HUES64 (cell line): ENCODE results near the gene RXFP1.

ENCODE experiments used
- H3K27ac ChIP-seq: 2 replicates; pipeline ENCODE4 v1.7.0; 2013; ENCODE audit warnings: low read depth, low read length, inconsistent platforms
- H3K27me3 ChIP-seq: 2 replicates; pipeline ENCODE4 v1.6.1; 2013; ENCODE audit warnings: mild to moderate bottlenecking, low read length; ENCODE audit not compliant: insufficient read depth
- H3K36me3 ChIP-seq: 2 replicates; pipeline ENCODE4 v1.6.1; 2013; ENCODE audit warnings: mild to moderate bottlenecking, low read length; ENCODE audit not compliant: insufficient read depth
- H3K4me1 ChIP-seq: 2 replicates; pipeline ENCODE4 v1.6.1; 2013; ENCODE audit warnings: mild to moderate bottlenecking, low read length, moderate library complexity; ENCODE audit not compliant: insufficient read depth
- H3K4me3 ChIP-seq: 2 replicates; pipeline ENCODE4 v1.5.1; 2013; ENCODE audit warnings: mild to moderate bottlenecking, low read length, moderate library complexity
- H3K9ac ChIP-seq: 2 replicates; pipeline ENCODE4 v1.6.1; 2013; ENCODE audit warnings: mild to moderate bottlenecking, low read depth, low read length
- H3K9me3 ChIP-seq: 2 replicates; pipeline ENCODE4 v1.6.1; 2013; ENCODE audit warnings: low read depth, low read length; ENCODE audit not compliant: insufficient read depth
- WGBS: fragments of 150-250, 120-280 bp; methylation state at CpG from one replicate; pipeline ENCODE4 v1.1.7; 2013; ENCODE audit warnings: missing lambda C conversion rate; 5-methylcytosine and 5-hydroxymethylcytosine counted together

The RXFP1 gene

DNA sequence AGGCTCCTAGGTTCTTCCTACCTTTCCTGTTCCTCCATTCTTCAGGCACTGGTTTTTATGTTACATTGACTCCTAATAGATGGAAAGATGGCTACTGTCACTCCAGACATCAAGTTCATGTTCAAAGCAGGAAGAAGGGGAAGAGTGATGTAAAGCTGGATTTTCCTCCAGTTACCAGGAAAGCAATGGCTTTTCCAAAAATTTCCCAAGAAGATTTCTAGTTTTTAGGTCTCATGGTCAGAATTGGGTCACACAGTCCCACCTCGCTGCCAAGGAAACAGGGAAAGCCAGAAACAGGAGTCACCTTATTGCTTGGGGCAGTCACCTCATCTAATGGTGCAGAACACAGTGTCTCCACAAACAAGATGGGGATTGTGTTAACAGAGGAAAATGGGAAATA is 21.5 kb downstream of the RXFP1 start:
- no peaks in the 10 kb centered on the region; the same call in 1 of the 2 replicates for H3K4me1 ChIP-seq
- no peak overlapping the region for H3K9ac ChIP-seq
- WGBS = 96% methylated on average over 1 of the region's 1 CpG
- H3K27ac ChIP-seq = no peak overlapping the region
- no peaks in the 10 kb centered on the region for H3K9me3 ChIP-seq
- H3K4me3 ChIP-seq = no peak overlapping the region
- H3K36me3 ChIP-seq = no peaks in the 10 kb centered on the region
- no peaks in the 10 kb centered on the region for H3K27me3 ChIP-seq

DNA sequence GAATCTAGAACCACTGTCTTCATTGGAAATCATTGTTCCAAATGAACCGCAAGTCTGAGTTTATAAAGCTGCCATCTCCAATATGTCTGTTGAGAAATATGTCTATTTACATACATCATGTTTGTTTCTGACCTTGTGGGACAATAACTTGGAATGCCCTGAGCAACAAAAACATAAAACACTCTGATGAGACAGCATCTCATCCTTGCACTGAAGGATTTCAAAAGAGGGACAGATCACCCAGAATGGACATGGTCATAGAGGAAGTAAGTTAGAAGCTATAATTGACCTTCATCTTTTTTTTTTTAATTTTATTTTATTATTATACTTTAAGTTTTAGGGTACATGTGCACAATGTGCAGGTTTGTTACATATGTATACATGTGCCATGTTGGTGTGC is 22.5 kb downstream of the RXFP1 start:
- no peak overlapping the region for H3K9ac ChIP-seq
- no peaks in the 10 kb centered on the region for H3K27me3 ChIP-seq
- no peaks in the 10 kb centered on the region; the same call in 1 of the 2 replicates for H3K4me1 ChIP-seq
- H3K36me3 ChIP-seq = no peaks in the 10 kb centered on the region
- no peak overlapping the region for H3K27ac ChIP-seq
- H3K4me3 ChIP-seq = no peak overlapping the region
- H3K9me3 ChIP-seq = no peaks in the 10 kb centered on the region
- WGBS = 88% methylated on average over 1 of the region's 1 CpG

DNA sequence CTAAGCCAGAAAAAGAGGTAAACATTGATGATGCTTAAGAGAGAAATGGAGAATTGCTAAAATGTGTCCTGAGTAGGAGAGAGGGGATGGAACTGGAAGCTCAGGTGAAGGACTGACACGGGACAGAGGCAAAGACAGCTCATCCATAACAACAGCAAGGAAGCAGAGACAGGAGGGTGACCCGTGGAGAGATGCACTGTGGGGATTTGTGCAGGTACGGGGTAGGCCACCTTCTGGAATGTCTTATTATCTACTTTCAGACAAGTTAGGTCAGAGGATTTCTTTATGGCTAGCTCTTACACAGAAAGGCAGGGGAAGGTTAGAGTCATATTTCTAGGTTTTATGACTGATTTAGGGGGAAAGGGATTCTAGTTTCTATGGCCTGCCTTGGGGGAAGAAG is 31.7 kb downstream of the RXFP1 start:
- H3K36me3 ChIP-seq = no peaks in the 10 kb centered on the region
- peaks cover 10% of the 10 kb centered on the region; the same call in 1 of the 2 replicates for H3K9me3 ChIP-seq
- H3K4me1 ChIP-seq = no peaks in the 10 kb centered on the region
- no peak overlapping the region for H3K27ac ChIP-seq
- H3K4me3 ChIP-seq = no peak overlapping the region
- no peaks in the 10 kb centered on the region for H3K27me3 ChIP-seq
- WGBS = 90% methylated on average over 3 of the region's 3 CpGs
- no peak overlapping the region for H3K9ac ChIP-seq

DNA sequence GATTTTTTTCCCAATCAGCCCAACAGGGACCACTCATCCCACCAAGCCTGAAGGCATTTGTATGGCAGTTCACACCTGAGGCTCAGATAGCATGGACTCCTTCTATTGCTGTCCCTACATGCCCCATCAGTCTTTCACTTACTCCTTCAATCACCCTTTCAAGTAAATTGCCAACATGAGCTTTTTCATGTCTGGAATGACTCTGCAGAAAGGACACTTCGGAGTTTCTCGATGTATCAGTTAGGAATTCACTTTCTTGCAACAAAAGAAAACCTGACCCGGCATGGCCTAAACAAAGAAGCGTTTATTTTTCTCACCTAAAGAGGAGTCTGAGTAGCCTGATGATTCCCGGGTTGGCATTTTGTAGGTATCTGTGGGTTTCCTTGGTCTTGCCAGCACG is 38.6 kb downstream of the RXFP1 start:
- Histone ChIP-seq H3K27ac (no peak overlapping the region), H3K4me3 (no peak overlapping the region), H3K36me3 (no peaks in the 10 kb centered on the region), H3K9me3 (no peaks in the 10 kb centered on the region), H3K9ac (no peak overlapping the region), H3K27me3 (no peaks in the 10 kb centered on the region), H3K4me1 (no peaks in the 10 kb centered on the region)
- WGBS = 93% methylated on average over 6 of the region's 6 CpGs

DNA sequence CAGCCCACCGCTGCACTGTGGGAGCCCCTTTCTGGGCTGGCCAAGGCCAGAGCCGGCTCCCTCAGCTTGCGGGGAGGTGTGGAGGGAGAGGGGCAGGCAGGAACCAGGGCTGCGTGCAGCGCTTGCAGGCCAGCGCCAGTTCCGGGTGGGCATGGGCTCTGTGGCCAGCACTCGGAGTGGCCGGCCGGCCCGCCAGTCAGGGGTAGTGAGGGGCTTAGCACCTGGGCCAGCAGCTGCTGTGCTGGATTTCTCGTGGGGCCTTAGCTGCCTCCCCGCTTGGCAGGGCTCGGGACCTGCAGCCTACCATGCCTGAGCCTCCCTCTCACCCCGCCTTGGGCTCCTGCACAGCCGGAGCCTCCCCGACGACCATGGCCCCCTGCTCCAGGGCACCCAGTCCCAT is 45.2 kb downstream of the RXFP1 start:
- no peaks in the 10 kb centered on the region for H3K9me3 ChIP-seq
- 96% methylated on average over 18 of the region's 18 CpGs for WGBS
- H3K27me3 ChIP-seq = no peaks in the 10 kb centered on the region
- H3K36me3 ChIP-seq = no peaks in the 10 kb centered on the region
- no peaks in the 10 kb centered on the region for H3K4me1 ChIP-seq
- H3K4me3 ChIP-seq = no peak overlapping the region
- H3K27ac ChIP-seq = no peak overlapping the region
- no peak overlapping the region for H3K9ac ChIP-seq

DNA sequence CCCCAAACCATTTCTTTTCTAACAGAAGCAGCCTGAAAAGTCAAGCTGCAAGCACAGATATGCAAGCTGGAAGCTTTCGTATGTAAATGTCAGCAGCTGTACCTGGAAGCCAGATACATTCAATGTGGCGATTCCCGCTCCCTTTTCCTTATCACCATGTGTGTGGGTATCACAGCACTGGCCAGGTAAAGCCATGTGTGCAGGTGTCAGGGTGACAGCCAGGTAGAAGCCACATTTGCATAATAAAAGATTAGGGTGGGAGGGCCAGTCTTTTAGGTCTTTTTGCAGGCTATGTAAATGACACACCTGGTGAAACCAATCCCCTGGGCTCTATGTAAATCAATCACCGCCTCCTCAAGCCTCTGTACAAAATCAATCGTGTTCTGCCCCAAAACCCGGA is 50.1 kb downstream of the RXFP1 start:
- H3K9me3 ChIP-seq = no peaks in the 10 kb centered on the region
- no peak overlapping the region for H3K4me3 ChIP-seq
- H3K4me1 ChIP-seq = peaks cover 22% of the 10 kb centered on the region
- H3K36me3 ChIP-seq = no peaks in the 10 kb centered on the region
- 58% methylated on average over 6 of the region's 6 CpGs for WGBS
- H3K27ac ChIP-seq = no peak overlapping the region; the same call in 1 of the 2 replicates
- no peaks in the 10 kb centered on the region for H3K27me3 ChIP-seq
- H3K9ac ChIP-seq = no peak overlapping the region

DNA sequence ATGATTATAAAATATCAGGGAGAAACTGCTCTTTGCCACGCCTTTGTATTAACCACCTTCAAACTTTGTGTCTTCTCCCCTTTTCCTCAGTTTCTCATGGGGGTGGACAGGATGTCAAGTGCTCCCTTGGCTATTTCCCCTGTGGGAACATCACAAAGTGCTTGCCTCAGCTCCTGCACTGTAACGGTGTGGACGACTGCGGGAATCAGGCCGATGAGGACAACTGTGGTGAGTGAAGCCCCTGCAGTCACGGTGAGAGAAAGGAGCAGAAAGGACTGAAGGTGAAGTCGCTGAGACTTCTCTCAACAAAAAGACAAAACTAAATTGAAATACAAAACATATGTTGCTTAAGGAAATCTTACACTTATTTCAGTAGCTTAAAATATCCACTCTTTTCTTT is 50.9 kb downstream of the RXFP1 start:
- no peak overlapping the region for H3K4me3 ChIP-seq
- H3K27me3 ChIP-seq = no peaks in the 10 kb centered on the region
- no peaks in the 10 kb centered on the region for H3K9me3 ChIP-seq
- H3K36me3 ChIP-seq = no peaks in the 10 kb centered on the region
- H3K27ac ChIP-seq = no peak overlapping the region
- peaks cover 22% of the 10 kb centered on the region for H3K4me1 ChIP-seq
- 91% methylated on average over 5 of the region's 7 CpGs for WGBS
- no peak overlapping the region for H3K9ac ChIP-seq

DNA sequence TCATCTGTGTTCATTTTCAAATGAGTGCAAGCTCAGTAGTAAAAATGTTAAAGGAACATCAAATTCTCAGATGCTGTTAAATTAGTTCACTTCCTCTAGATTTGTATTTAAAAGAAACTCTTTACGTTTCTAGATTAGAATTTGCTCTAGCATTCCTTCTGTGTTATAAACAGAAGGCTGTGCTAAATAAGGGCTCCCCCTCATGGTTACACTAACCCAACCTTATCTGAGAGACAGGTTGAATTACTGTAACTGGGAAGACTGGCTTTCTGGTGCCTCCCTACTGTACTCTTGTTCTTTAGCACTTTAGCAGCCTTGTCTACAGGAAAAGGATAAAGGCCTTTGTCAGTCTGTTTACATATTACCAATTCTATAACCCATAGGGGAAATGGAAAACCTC is 56.8 kb downstream of the RXFP1 start:
- Histone ChIP-seq H3K4me1 (peaks cover 26% of the 10 kb centered on the region), H3K9ac (no peak overlapping the region), H3K4me3 (no peak overlapping the region), H3K27ac (no peak overlapping the region), H3K27me3 (peaks cover 4% of the 10 kb centered on the region; the same call in 1 of the 2 replicates), H3K9me3 (no peaks in the 10 kb centered on the region), H3K36me3 (no peaks in the 10 kb centered on the region)
- WGBS = no CpG with 5 or more reads among the region's 1 CpG

DNA sequence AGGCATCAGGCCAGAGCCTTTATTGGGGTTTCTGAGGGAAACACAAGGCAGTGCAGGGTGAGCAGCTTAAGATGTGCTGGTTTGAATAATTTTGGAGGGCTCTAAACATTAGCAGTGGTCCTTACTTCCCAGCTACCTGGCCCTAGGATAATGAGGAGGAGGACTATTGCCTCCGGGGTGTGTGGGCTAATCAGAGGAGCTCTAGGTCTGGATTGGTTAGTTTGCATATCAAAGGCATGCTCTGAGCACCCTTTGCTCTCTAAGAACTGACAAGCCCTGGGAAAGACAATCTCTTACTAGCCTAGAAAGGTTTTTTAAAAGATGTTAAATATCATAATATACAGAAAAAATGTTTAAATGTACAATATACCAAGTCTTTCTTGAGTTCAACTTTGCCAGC is 58.4 kb downstream of the RXFP1 start:
- H3K27ac ChIP-seq = no peak overlapping the region
- H3K27me3 ChIP-seq = peaks cover 4% of the 10 kb centered on the region; the same call in 1 of the 2 replicates
- H3K9ac ChIP-seq = no peak overlapping the region
- 0% methylated on average over 1 of the region's 1 CpG for WGBS
- no peak overlapping the region for H3K4me3 ChIP-seq
- H3K36me3 ChIP-seq = no peaks in the 10 kb centered on the region
- H3K4me1 ChIP-seq = peaks cover 12% of the 10 kb centered on the region; the same call in 1 of the 2 replicates
- no peaks in the 10 kb centered on the region for H3K9me3 ChIP-seq

DNA sequence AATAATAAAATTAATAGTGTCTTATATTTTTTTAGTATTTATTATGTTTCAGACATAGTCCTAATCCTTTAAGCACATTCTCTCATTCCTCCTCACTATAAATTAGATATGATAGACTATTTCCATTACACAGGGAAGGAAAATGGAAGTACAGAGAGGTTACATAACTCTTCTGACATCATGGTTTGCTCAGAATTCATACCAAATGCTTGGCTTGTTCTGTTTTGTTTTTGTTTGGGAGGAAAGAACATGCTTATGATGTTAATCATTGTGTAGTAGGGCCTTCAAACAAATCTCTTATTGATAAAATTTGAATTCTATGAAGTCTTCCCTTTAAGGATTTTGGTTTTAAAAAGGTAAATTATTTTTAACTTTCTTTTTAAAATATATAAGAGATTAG is 59.5 kb downstream of the RXFP1 start:
- Histone ChIP-seq H3K4me3 (no peak overlapping the region), H3K27me3 (peaks cover 4% of the 10 kb centered on the region; the same call in 1 of the 2 replicates), H3K36me3 (no peaks in the 10 kb centered on the region), H3K27ac (no peak overlapping the region), H3K9me3 (no peaks in the 10 kb centered on the region), H3K4me1 (peaks cover 11% of the 10 kb centered on the region; the same call in 1 of the 2 replicates), H3K9ac (no peak overlapping the region)

DNA sequence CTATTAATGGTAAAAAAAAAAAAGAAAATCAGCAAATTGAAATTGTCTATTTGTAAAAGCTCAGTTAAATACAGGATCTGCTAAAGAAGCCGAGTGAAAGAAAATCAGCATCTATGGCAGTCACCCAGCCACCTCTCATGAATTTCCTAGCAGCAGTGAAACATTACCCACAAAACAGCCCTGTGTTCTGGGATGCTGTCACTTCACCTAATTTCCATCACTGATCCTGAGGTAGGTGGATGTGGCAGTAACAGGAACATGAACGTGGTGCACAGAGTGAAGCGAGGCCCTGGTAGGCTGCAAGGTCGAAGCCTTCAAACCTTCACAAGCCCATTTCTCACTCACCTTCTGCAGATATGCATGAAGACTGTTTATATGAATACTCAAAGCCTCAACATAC is 65.2 kb downstream of the RXFP1 start:
- H3K4me3 ChIP-seq = no peak overlapping the region
- no peaks in the 10 kb centered on the region; the same call in 1 of the 2 replicates for H3K27me3 ChIP-seq
- no peak overlapping the region for H3K9ac ChIP-seq
- no peaks in the 10 kb centered on the region for H3K4me1 ChIP-seq
- no peaks in the 10 kb centered on the region for H3K9me3 ChIP-seq
- WGBS = 95% methylated on average over 4 of the region's 4 CpGs
- no peaks in the 10 kb centered on the region for H3K36me3 ChIP-seq
- no peak overlapping the region for H3K27ac ChIP-seq

DNA sequence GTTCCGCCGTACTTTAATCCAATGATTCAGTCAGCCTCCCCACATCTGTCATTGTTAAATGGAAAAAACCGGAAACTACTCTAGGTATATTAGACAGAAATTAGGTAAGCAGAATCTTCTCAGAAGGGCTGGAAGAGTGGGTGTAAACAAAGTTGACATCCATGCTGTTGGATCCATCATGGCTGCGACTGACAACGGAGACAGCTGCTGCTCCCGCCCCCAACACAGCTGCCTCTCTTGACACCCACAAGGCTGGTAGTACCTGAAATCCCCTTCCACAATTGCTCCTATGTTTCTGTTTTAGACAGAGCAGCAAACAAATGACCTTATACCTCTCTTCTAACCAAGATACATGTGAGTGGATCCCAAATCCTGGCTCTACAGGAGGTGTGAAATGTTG is 66.6 kb downstream of the RXFP1 start:
- Histone ChIP-seq H3K9me3 (no peaks in the 10 kb centered on the region), H3K27me3 (no peaks in the 10 kb centered on the region; the same call in 1 of the 2 replicates), H3K4me1 (no peaks in the 10 kb centered on the region), H3K9ac (no peak overlapping the region), H3K4me3 (no peak overlapping the region), H3K27ac (no peak overlapping the region), H3K36me3 (no peaks in the 10 kb centered on the region)
- 97% methylated on average over 6 of the region's 6 CpGs for WGBS
